HG02610 (cell line): ENCODE measurements around the gene THSD1.
"Not testable (repeated sequence)": the region's sequence is repeated elsewhere in the genome, so short reads cannot be mapped to it uniquely, and the experiment has no call there.

ENCODE experiments used
- ATAC-seq: cut with Tn5 transposase; IDR thresholded peaks from one replicate; pipeline ENCODE4 v1.9.1; 2021; ENCODE audit warnings: mild to moderate bottlenecking, moderate library complexity; ENCODE audit not compliant: unreplicated experiment

THSD1 gene

DNA sequence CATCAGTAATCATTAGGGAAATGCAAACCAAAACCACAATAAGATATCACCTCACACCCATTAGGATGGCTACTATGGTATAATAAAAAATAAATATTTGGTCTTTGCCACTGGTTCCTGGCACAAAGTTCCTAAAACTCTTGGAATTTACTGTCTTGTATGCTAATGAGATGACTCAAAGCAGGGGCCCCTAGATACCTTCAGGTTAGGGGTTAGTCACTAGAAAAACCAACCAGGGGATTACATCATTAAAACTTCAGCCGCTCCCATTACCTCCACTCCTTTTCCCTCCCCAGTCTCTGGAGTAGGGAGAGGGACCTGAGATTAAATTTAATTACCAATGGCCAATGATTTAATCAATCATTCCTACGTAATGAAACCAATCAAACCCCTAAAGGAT, 49.6 kb downstream of the THSD1 start:
- ATAC-seq = no peak

DNA sequence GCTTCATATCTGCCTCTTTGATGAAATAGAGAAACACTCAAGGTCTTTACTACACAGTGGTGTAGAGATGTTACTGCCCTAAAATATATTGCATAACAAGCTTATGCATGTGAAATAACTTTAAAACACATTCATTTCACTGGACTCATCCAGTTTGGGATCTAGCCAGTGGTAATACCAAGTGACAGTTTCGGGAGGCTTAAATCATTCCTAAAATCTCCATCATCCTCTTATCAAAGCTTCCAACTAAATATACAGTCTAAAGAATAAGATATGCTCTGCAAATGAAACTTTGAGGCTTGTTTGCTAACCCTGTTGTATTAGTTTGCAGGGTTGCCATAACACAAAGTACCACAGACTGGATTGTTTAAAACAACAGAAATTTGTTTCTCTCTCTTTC, 52.8 kb downstream of the THSD1 start:
- ATAC-seq = no peak

DNA sequence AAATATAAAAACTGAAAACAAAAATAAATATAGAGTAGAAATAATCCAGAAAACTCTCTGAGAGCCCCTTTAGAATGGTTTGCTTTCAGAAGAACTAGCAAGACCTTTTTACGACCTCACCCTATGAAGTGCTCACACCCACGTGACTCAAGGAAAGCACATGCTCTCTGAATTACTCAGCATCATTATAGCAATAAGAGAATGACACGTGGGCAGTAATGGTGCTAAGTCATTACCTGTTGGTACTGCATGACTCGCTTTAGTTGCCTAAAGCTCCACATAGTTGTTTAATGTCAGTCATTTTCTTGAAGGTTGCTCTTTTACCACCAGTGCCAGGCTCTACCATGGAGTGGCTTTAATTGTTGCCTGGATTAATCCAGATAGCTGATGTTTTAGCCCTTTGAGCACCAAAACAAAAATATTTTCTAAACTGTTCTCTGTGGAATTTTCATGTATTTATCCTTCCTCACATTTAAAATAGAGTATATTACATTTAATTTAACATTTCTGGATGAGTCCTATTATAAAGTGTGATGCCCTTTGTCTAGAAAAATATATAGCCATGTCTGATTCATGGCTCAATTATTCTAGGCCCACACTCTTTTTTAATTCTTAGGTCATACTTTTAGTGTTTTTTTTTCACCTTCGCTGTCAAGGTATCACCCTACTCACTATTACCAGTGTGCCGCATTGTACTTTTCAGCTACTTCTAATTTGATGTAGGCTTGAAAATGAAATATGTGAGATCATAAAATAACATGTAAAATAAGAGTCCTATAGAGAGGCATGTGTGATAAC, 56.8 kb downstream of the THSD1 start:
- ATAC-seq = peak; percentile 60

DNA sequence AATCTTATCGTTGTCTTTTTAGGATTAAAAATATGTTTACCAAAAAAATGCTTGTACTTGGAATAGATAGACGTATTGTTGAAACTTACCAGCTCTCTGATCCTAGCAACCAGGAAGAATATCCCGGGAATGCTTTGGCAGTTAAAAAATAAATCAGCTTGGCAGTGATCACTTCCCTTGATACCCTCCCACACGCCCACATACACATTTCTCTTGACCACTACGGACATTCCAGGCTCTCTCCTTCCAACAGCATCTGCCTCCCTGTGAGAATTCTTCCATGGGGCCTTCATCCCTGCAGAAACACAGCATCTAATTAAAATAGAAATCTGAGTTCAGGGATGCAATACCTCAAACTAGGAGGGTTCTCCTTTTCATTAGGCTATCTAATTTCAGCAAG, 57.9 kb downstream of the THSD1 start:
- no peak for ATAC-seq

DNA sequence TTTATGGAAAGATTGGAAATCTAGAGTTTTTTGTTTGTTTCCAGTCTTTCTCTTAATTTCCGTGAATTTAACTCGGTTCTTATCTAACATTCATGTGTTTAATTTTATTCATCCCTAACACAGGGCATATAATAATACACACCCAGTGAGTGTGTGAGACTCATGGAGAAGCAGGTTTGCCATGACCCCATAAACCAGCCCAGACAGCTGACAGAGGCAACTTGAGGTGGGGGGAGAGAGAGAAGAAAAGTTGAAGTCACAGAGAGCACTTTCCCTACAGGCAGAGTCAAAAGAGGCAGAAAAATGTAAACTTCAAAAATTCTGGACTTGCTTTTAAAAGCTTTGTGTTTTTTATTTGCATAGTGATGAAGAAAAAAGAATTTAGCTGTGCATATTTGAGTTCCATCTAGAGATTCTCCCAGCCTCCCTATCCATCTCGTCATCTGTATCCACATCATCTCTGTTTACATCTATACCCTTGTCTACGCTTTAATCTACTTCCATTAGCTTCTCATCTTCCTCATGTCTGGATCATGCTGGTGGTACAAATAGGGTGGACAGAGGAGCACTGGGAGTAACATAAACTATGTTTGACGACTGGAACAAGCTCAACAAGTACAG, 60.2 kb downstream of the THSD1 start:
- ATAC-seq = no peak

DNA sequence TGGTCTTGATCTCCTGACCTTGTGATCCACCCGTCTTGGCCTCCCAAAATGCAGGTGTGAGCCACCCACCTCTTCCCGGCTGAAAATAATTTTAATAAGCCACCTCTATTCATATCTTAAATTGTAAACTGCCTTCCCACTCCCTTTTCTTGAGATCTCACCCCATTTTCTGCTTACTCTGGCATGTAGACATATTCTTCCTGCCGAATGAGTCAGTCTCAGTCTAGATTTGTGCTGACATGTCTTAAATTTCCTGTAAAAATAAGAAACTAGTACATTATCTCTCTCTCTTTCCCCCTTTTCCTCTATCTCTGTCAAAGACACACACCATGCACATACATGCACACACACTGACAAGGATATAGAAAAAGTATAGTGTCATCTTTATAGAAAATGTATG, 60.9 kb downstream of the THSD1 start:
- ATAC-seq = no peak

DNA sequence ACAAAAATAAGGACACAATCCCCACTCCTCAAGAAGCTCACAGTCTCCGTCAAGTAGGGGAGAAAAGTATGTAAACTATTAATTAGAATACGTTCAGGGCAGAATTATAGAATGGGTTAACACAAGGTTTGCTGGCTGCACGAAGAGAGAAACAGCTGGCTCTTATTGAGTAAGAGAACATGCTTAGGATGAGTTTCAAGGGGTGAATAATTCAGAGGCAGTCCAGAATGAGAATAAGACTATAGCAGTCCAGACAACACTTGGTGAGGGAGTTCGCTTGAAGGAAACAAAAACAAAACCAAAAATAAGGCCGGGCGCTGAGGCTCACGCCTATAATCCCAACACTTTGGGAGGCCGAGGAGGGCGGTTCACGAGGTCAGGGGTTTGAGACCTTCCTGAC, 61.9 kb downstream of the THSD1 start:
- ATAC-seq = no peak

DNA sequence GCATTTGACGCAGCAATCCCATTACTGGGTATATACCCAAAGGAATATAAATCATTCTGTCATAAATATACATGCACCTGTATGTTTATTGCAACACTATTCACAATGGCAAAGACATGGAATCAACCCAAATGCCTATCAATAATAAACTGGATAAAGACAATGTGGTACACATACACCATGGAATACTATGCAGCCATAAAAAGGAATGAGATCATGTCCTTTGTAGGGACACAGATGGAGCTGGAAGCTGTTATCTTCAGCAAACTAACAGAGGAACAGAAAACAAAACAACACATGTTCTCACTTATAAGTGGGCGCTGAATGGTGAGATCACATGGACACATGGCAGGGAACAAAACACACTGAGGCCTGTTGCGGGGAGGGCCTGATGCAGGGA, 63.8 kb downstream of the THSD1 start:
- not testable (repeated sequence) for ATAC-seq

DNA sequence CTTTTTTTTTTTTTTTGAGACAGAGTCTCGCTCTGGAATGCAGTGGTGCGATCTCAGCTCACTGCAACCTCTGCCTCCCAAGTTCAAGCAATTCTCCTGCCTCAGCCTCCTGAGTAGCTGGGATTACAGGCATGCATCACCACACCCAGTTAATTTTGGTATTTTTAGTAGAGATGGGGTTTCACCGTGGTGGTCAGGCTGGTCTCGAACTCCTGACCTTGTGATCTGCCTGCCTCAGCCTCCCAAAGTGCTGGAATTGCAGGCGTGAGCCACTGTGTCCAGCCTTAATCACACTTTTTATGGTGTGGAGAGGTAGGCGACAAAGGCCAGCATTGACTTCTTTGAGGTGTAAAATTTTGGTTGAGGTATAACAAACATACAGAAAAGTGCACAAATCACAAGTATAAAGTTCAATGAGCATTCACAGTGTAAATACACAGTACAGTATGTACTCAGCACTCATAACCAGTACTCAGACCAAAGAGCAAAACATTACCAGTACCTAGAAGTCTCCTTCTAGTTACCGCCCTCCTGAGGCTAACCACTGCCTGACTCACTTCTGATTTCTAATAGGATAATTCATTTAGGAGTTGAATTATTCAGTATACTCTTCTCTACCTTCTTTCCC, 68.0 kb downstream of the THSD1 start:
- not testable (repeated sequence) for ATAC-seq

DNA sequence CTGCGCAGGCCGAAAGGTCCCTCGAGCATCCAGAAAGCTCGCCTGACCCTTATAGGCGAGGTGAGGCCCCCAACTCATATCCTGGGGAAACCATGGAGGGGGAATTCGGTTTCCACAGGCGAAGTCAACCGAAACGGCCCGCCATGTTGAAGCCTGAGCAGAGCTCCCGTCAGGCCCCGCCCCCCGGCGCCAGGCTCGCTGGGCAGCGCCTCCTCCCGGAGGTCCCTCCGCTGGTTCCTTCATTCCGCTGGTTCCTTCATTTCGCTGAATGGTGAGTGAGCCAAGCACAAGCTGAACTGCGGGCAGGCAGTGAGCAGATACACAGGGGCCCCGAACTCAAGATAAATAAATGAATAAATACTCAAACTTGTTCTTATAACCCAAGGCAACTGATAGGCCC, 71.9 kb downstream of the THSD1 start:
- ATAC-seq = not testable (repeated sequence)

DNA sequence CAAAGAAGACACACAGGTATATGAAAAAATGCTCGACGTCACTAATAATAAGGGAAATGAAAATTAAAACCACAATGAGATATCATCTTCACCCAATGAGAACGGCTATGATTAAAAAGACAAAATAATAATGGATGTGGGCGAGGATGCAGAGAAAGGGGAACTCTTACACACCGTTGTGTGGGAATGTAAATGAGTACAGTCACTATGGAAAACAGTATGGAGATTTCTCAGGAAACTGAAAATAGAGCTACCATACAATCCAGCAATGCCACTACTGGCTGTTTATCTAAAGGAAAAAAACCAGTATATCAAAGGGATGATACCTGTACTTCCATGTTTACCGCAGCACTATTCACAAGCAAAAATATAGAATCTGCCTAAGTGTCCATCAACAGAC, 74.1 kb downstream of the THSD1 start:
- ATAC-seq = not testable (repeated sequence)
